IMR-90 (cell line): ENCODE results near the gene FSTL1. TPM values are rescaled to one million over a fixed set of nuclear protein-coding genes. Genes with fewer than 3 reads are reported as not detected.
"Not testable (repeated sequence)": the region's sequence is repeated elsewhere in the genome, so short reads cannot be mapped to it uniquely, and the experiment has no call there.

ENCODE experiments used
- ATAC-seq: fragments of 200-7000 bp; cut with Tn5 transposase; 2 replicates; pipeline ENCODE4 v1.9.1; 2020; ENCODE audit warnings: low read depth, mild to moderate bottlenecking, moderate library complexity
- BruUV-seq: library from RNA; stranded (reverse); fragments of 400-500 nt; replicated peaks from 2 replicates; lab custom pipeline; 2021; lab: Mats Ljungman, UMichigan
- CTCF ChIA-PET: fragments of 300-600 bp; formaldehyde crosslinking; extraction: SDS; loops from one replicate; lab custom pipeline; 2021; ENCODE audit warnings: antibody characterized with exemption; lab: Yijun Ruan, JAX
- POLR2A ChIA-PET: fragments of 300-600 bp; sonication (Branson Sonifier 250); formaldehyde crosslinking; loops from one replicate; lab custom pipeline; 2022; ENCODE audit warnings: antibody characterized with exemption; ENCODE audit not compliant: unreplicated experiment; lab: Charles Lee
- DNase-seq: peaks from one replicate; pipeline ENCODE4 v3.0.0; 2013
- H2AFZ ChIP-seq: replicated peaks from 2 replicates; pipeline ENCODE3; 2013; ENCODE audit warnings: low read length, mild to moderate bottlenecking; ENCODE audit not compliant: poor library complexity
- H2AK5ac ChIP-seq: 2 replicates; pipeline ENCODE4 v1.6.1; 2013; ENCODE audit warnings: low read depth, low read length, inconsistent platforms
- H2AK9ac ChIP-seq: replicated peaks from 2 replicates; pipeline ENCODE3; 2013; ENCODE audit warnings: mild to moderate bottlenecking, low read depth, low read length, moderate library complexity; ENCODE audit not compliant: poor library complexity
- H2BK120ac ChIP-seq: 2 replicates; pipeline ENCODE4 v1.6.1; 2013; ENCODE audit warnings: low read depth, low read length, inconsistent platforms
- H2BK15ac ChIP-seq: 3 replicates; pipeline ENCODE4 v1.6.1; 2013; ENCODE audit warnings: low read depth, low read length, inconsistent platforms
- H2BK20ac ChIP-seq: 2 replicates; pipeline ENCODE4 v1.6.1; 2013; ENCODE audit warnings: low read depth, mild to moderate bottlenecking, inconsistent platforms, low read length, moderate library complexity
- H2BK5ac ChIP-seq: 2 replicates; pipeline ENCODE4 v1.6.1; 2013; ENCODE audit warnings: mild to moderate bottlenecking, low read depth, low read length, inconsistent platforms; ENCODE audit not compliant: poor library complexity, severe bottlenecking
- H3K14ac ChIP-seq: replicated peaks from 2 replicates; pipeline ENCODE4 v1.6.1; 2013; ENCODE audit warnings: low read depth, low read length, inconsistent platforms
- H3K18ac ChIP-seq: 2 replicates; pipeline ENCODE4 v1.6.1; 2013; ENCODE audit warnings: low read depth, low read length, control low read depth
- H3K23ac ChIP-seq: 2 replicates; pipeline ENCODE4 v1.6.1; 2013; ENCODE audit warnings: low read depth, low read length, inconsistent platforms
- H3K27ac ChIP-seq: 2 replicates; pipeline ENCODE4 v1.5.1; 2013; ENCODE audit warnings: mild to moderate bottlenecking, control low read depth, low read length; ENCODE audit not compliant: insufficient read depth
- H3K27me3 ChIP-seq: 2 replicates; pipeline ENCODE4 v1.6.1; 2013; ENCODE audit warnings: low read length; ENCODE audit not compliant: control insufficient read depth, insufficient read depth
- H3K36me3 ChIP-seq: 2 replicates; pipeline ENCODE4 v1.6.1; 2013; ENCODE audit warnings: low read length, mixed read lengths; ENCODE audit not compliant: control insufficient read depth, insufficient read depth
- H3K4ac ChIP-seq: 2 replicates; pipeline ENCODE4 v1.6.1; 2013; ENCODE audit warnings: low read depth, low read length, inconsistent platforms
- H3K4me1 ChIP-seq: 2 replicates; pipeline ENCODE4 v1.6.1; 2013; ENCODE audit warnings: low read length, mixed read lengths; ENCODE audit not compliant: control insufficient read depth, insufficient read depth
- H3K4me2 ChIP-seq: 2 replicates; pipeline ENCODE4 v1.6.1; 2013; ENCODE audit warnings: low read depth, mild to moderate bottlenecking, control low read depth, low read length, moderate library complexity
- H3K4me3 ChIP-seq: 2 replicates; pipeline ENCODE4 v1.5.1; 2013; ENCODE audit warnings: low read depth, mild to moderate bottlenecking, control low read depth, low read length, moderate library complexity; ENCODE audit not compliant: insufficient read depth
- H3K56ac ChIP-seq: 2 replicates; pipeline ENCODE4 v1.6.1; 2013; ENCODE audit warnings: low read length, inconsistent platforms; ENCODE audit not compliant: insufficient read depth; ENCODE audit errors: extremely low read depth
- H3K79me1 ChIP-seq, 2 experiments: 2 replicates each; pipeline ENCODE4 v1.6.1; 2013; ENCODE audit warnings: low read length in 2 of 2, inconsistent platforms in 1 of 2, low read depth in 1 of 2
- H3K9ac ChIP-seq: 2 replicates; pipeline ENCODE4 v1.6.1; 2013; ENCODE audit warnings: low read depth, low read length, control low read depth
- H3K9me1 ChIP-seq: 2 replicates; pipeline ENCODE4 v1.6.1; 2013; ENCODE audit warnings: low read length, inconsistent platforms; ENCODE audit not compliant: insufficient read depth
- H3K9me3 ChIP-seq: 2 replicates; pipeline ENCODE4 v1.6.1; 2013; ENCODE audit warnings: low read length; ENCODE audit not compliant: control insufficient read depth, insufficient read depth
- H4K20me1 ChIP-seq: 2 replicates; pipeline ENCODE4 v1.6.1; 2013; ENCODE audit warnings: low read length, inconsistent platforms; ENCODE audit not compliant: insufficient read depth
- H4K5ac ChIP-seq: 2 replicates; pipeline ENCODE4 v1.6.1; 2013; ENCODE audit warnings: mild to moderate bottlenecking, low read depth, low read length, control low read depth
- H4K8ac ChIP-seq, 2 experiments: 2 replicates each; pipeline ENCODE4 v1.6.1; 2013; ENCODE audit warnings: low read depth in 2 of 2, low read length in 2 of 2, control low read depth in 1 of 2, inconsistent platforms in 1 of 2
- H4K91ac ChIP-seq: 2 replicates; pipeline ENCODE4 v1.6.1; 2013; ENCODE audit warnings: low read depth, low read length, inconsistent platforms; ENCODE audit not compliant: insufficient read depth
- CTCF ChIP-seq: conservative IDR thresholded peaks from 2 replicates; pipeline ENCODE4 v1.5.1; 2012; ENCODE audit warnings: mild to moderate bottlenecking, low read depth, low read length, improper control_type of control experiment
- MAFK ChIP-seq: IDR thresholded peaks from 2 replicates; pipeline ENCODE4 v1.6.1; 2012; ENCODE audit warnings: low read depth, low read length, improper control_type of control experiment
- WGBS, 2 experiments: methylation state at CpG; one replicate each; pipeline versions ENCODE4 v1.1.5 to v1.1.7; 2013; ENCODE audit warnings: missing lambda C conversion rate in 2 of 2; ENCODE audit not compliant: insufficient read length in 1 of 2; ENCODE audit errors: extremely low coverage in 2 of 2; 5-methylcytosine and 5-hydroxymethylcytosine counted together
- dilution Hi-C: fragments of 300-500 bp; cut with HindIII; formaldehyde crosslinking; loops from one replicate; pipeline ENCODE4 v1.14.3; 2018; ENCODE audit warnings: low sequenced_read_pairs; ENCODE audit not compliant: unreplicated experiment
- in situ Hi-C: fragments of 300-500 bp; cut with MboI; formaldehyde crosslinking; loops from 3 replicates; pipeline ENCODE4 v1.14.3; 2019; ENCODE audit warnings: low sequenced_read_pairs, inconsistent platforms, mixed read lengths
- intact Hi-C: fragments of 100-400 bp; cut with micrococcal nuclease; formaldehyde crosslinking; loops from 2 replicates; pipeline ENCODE4 v1.10.0; 2022
- polyA plus RNA-seq, 3 experiments: library from polyadenylated mRNA; depleted of rRNA; stranded (reverse); fragments of >200 nt; gene quantifications; 2 replicates each; pipeline ENCODE4 v1.2.3, GENCODE V29; 2012; ENCODE audit warnings: low replicate concordance in 1 of 3
- total RNA-seq: library from RNA; depleted of rRNA; stranded (reverse); fragments of >200 nt; gene quantifications from 2 replicates; pipeline ENCODE4 v1.2.3, GENCODE V29; 2012

Gene FSTL1
- total and polyA plus RNA-seq, 2 of the 4 experiments (the other 2 are of a cell fraction): 864 to 1,642 TPM

- H3K56ac ChIP-seq: no peak overlapping the region
- POLR2A ChIA-PET: no interaction called here
- WGBS, 2 experiments: 66% methylated on average over 2 of the region's 2 CpGs; no CpG with 5 or more reads in 1 of the 2 experiments
- H3K18ac ChIP-seq: no peak overlapping the region
- H2AK9ac ChIP-seq: no peak overlapping the region
- no peak overlapping the region for H2BK5ac ChIP-seq
- intact Hi-C loops (no loop called here), in situ Hi-C loops (no loop called here), dilution Hi-C loops (no loop called here)
- no peak overlapping the region for H3K4ac ChIP-seq
- H4K20me1 ChIP-seq: no peaks in the 10 kb centered on the region
- H3K4me2 ChIP-seq: no peak overlapping the region
- no peak overlapping the region for H2BK15ac ChIP-seq
- H4K5ac ChIP-seq: no peak overlapping the region
- H3K36me3 ChIP-seq: no peaks in the 10 kb centered on the region
- H3K9me3 ChIP-seq: no peaks in the 10 kb centered on the region
- H3K27ac ChIP-seq: no peak overlapping the region
- H2BK20ac ChIP-seq: no peak overlapping the region
- H3K9me1 ChIP-seq: no peaks in the 10 kb centered on the region
- H4K8ac ChIP-seq: no peak overlapping the region
- no peak overlapping the region for H2AK5ac ChIP-seq
- H4K91ac ChIP-seq: no peak overlapping the region
- ATAC-seq (no peak), DNase-seq (no peak)
- no peaks in the 10 kb centered on the region for H3K4me1 ChIP-seq
- H3K14ac ChIP-seq: no peak overlapping the region
- BruUV-seq: no TSS peak
- CTCF ChIA-PET: interaction anchor here (1.4 kb wide), 1 partner anchor 9 kb away, joined by 3 read pairs; no protein-coding TSS in a partner anchor
- H2AFZ ChIP-seq: no peak overlapping the region
- TF ChIP-seq MAFK: peak; percentile 37; the same call in 1 of the 2 replicates
- no peak for TF ChIP-seq CTCF
- H3K23ac ChIP-seq: no peak overlapping the region
- no peak overlapping the region for H2BK120ac ChIP-seq
- H3K9ac ChIP-seq: no peak overlapping the region
- no peak overlapping the region for H3K4me3 ChIP-seq
- peaks cover 4% of the 10 kb centered on the region for H3K27me3 ChIP-seq
- H3K79me1 ChIP-seq: no peaks in the 10 kb centered on the region
Observed at GRCh38 chr3:120381503-120381902, 69.3 kb downstream of the FSTL1 start.

GRCh38 chr3:120377948-120378347, 72.8 kb downstream of the FSTL1 start:
- intact Hi-C loops, H3K27me3 ChIP-seq, H3K9me1 ChIP-seq, H3K56ac ChIP-seq, H2BK5ac ChIP-seq, H3K14ac ChIP-seq, H3K79me1 ChIP-seq, H2BK20ac ChIP-seq, H3K23ac ChIP-seq, H3K27ac ChIP-seq, H2BK15ac ChIP-seq, H3K36me3 ChIP-seq, H4K8ac ChIP-seq, H2AFZ ChIP-seq, H2AK5ac ChIP-seq, ATAC-seq, H3K9ac ChIP-seq, H2AK9ac ChIP-seq, H3K18ac ChIP-seq, POLR2A ChIA-PET, H3K4ac ChIP-seq, H4K91ac ChIP-seq, BruUV-seq, CTCF ChIA-PET, H2BK120ac ChIP-seq, in situ Hi-C loops, H3K4me3 ChIP-seq, H3K4me2 ChIP-seq, DNase-seq, H3K4me1 ChIP-seq, H4K20me1 ChIP-seq, H4K5ac ChIP-seq, H3K9me3 ChIP-seq, dilution Hi-C loops: not testable (repeated sequence)
- no CpG with 5 or more reads among the region's 12 CpGs for WGBS, 2 experiments
